MM.1S (cell line): ENCODE results near the gene PCCB.

ENCODE experiments used
- DNase-seq: peaks from one replicate; pipeline ENCODE4 v3.0.0-alpha.2; 2015
- H2AFZ ChIP-seq: fragments of 300-600 bp; sonication (generic); 2 replicates; pipeline ENCODE4 v1.6.0; 2016; ENCODE audit warnings: antibody characterized with exemption, low read length
- H3F3A ChIP-seq: fragments of 300-600 bp; sonication (generic); 2 replicates; pipeline ENCODE4 v1.6.1; 2016; ENCODE audit warnings: mild to moderate bottlenecking, antibody characterized with exemption, low read length, moderate library complexity, mixed read lengths; ENCODE audit not compliant: insufficient read depth
- H3K27ac ChIP-seq: fragments of 300-600 bp; sonication (generic); 2 replicates; pipeline ENCODE4 v1.5.1; 2016; ENCODE audit warnings: mild to moderate bottlenecking, low read length
- H3K27me3 ChIP-seq: fragments of 300-600 bp; sonication (generic); replicated peaks from 2 replicates; pipeline ENCODE4 v1.6.0; 2016; ENCODE audit warnings: low read length; ENCODE audit not compliant: insufficient read depth
- H3K36me3 ChIP-seq: fragments of 300-600 bp; sonication (generic); replicated peaks from 2 replicates; pipeline ENCODE4 v1.6.1; 2016; ENCODE audit warnings: mild to moderate bottlenecking, low read length, mixed read lengths; ENCODE audit not compliant: insufficient read depth
- H3K4me1 ChIP-seq: fragments of 300-600 bp; sonication (generic); 2 replicates; pipeline ENCODE4 v1.6.1; 2016; ENCODE audit warnings: low read length, mixed read lengths
- H3K4me2 ChIP-seq: fragments of 300-600 bp; sonication (generic); 2 replicates; pipeline ENCODE4 v1.6.0; 2016; ENCODE audit warnings: low read depth, low read length
- H3K4me3 ChIP-seq: fragments of 300-600 bp; sonication (generic); 2 replicates; pipeline ENCODE4 v1.5.1; 2016; ENCODE audit warnings: low read length, mixed read lengths
- H3K79me2 ChIP-seq: fragments of 300-600 bp; sonication (generic); 2 replicates; pipeline ENCODE4 v1.6.1; 2016; ENCODE audit warnings: mixed run types, low read length, mixed read lengths
- H3K9ac ChIP-seq: fragments of 300-600 bp; sonication (generic); 2 replicates; pipeline ENCODE4 v1.6.1; 2016; ENCODE audit warnings: low read length, mixed read lengths
- H3K9me2 ChIP-seq: fragments of 300-600 bp; sonication (generic); replicated peaks from 2 replicates; pipeline ENCODE4 v1.6.1; 2016; ENCODE audit warnings: mild to moderate bottlenecking, low read length, mixed read lengths; ENCODE audit not compliant: insufficient read depth
- H3K9me3 ChIP-seq: fragments of 300-600 bp; sonication (generic); replicated peaks from 2 replicates; pipeline ENCODE4 v1.6.1; 2016; ENCODE audit warnings: mild to moderate bottlenecking, low read length, mixed read lengths; ENCODE audit not compliant: insufficient read depth
- H4K20me1 ChIP-seq: fragments of 300-600 bp; sonication (generic); 2 replicates; pipeline ENCODE4 v1.6.1; 2016; ENCODE audit warnings: mild to moderate bottlenecking, low read length, moderate library complexity, mixed read lengths; ENCODE audit not compliant: insufficient read depth
- CTCF ChIP-seq: fragments of 300-600 bp; sonication (generic); IDR thresholded peaks from 2 replicates; pipeline ENCODE4 v1.5.1; 2016; ENCODE audit warnings: antibody characterized with exemption, low read length, mixed read lengths
- EZH2 ChIP-seq: fragments of 300-600 bp; sonication (generic); optimal IDR thresholded peaks from 2 replicates; pipeline ENCODE3; 2017; ENCODE audit warnings: low read depth, mild to moderate bottlenecking, antibody characterized with exemption, low read length, mixed read lengths
- EZH2phosphoT487 ChIP-seq: fragments of 300-600 bp; sonication (generic); IDR thresholded peaks from 2 replicates; pipeline ENCODE4 v1.6.1; 2018; ENCODE audit warnings: antibody characterized with exemption, low read length

The PCCB gene

GRCh38 chr3:136330900-136331299, 80.8 kb downstream of the PCCB start:
- no peaks in the 10 kb centered on the region for H4K20me1 ChIP-seq
- DNase-seq = no peak
- no peaks in the 10 kb centered on the region for H3K9me2 ChIP-seq
- H3K9me3 ChIP-seq = no peaks in the 10 kb centered on the region
- H2AFZ ChIP-seq = no peak overlapping the region
- H3K9ac ChIP-seq = no peak overlapping the region
- no peak overlapping the region for H3K4me2 ChIP-seq
- no peaks in the 10 kb centered on the region for H3K27me3 ChIP-seq
- no peak overlapping the region for H3K27ac ChIP-seq
- H3K79me2 ChIP-seq = no peaks in the 10 kb centered on the region
- no peak overlapping the region for H3K4me3 ChIP-seq
- no peaks in the 10 kb centered on the region for H3F3A ChIP-seq
- no peaks in the 10 kb centered on the region for H3K36me3 ChIP-seq
- TF ChIP-seq EZH2phosphoT487 = no peak
- TF ChIP-seq CTCF = no peak
- TF ChIP-seq EZH2 = no peak
- no peaks in the 10 kb centered on the region for H3K4me1 ChIP-seq

- no peaks in the 10 kb centered on the region for H3K27me3 ChIP-seq
- H3K4me3 ChIP-seq = no peak overlapping the region
- no peaks in the 10 kb centered on the region for H3F3A ChIP-seq
- H3K9ac ChIP-seq = no peak overlapping the region
- no peak overlapping the region for H3K27ac ChIP-seq
- no peaks in the 10 kb centered on the region for H3K9me3 ChIP-seq
- H3K4me2 ChIP-seq = no peak overlapping the region
- H3K79me2 ChIP-seq = no peaks in the 10 kb centered on the region
- no peaks in the 10 kb centered on the region for H3K9me2 ChIP-seq
- no peak overlapping the region for H2AFZ ChIP-seq
- TF ChIP-seq CTCF (no peak), EZH2 (no peak), EZH2phosphoT487 (no peak)
- H4K20me1 ChIP-seq = no peaks in the 10 kb centered on the region
- H3K36me3 ChIP-seq = no peaks in the 10 kb centered on the region
- peaks cover 6% of the 10 kb centered on the region; the same call in 1 of the 2 replicates for H3K4me1 ChIP-seq
- no peak for DNase-seq
Measured at GRCh38 chr3:136332302-136332701, 82.2 kb downstream of the PCCB start.

- H3F3A ChIP-seq = no peaks in the 10 kb centered on the region
- no peak overlapping the region for H3K9ac ChIP-seq
- H3K27me3 ChIP-seq = no peaks in the 10 kb centered on the region
- no peaks in the 10 kb centered on the region for H3K9me3 ChIP-seq
- H3K9me2 ChIP-seq = no peaks in the 10 kb centered on the region
- H4K20me1 ChIP-seq = no peaks in the 10 kb centered on the region
- DNase-seq = no peak
- H3K4me1 ChIP-seq = peaks cover 6% of the 10 kb centered on the region; the same call in 1 of the 2 replicates
- no peaks in the 10 kb centered on the region for H3K36me3 ChIP-seq
- no peak overlapping the region for H3K4me2 ChIP-seq
- H2AFZ ChIP-seq = no peak overlapping the region
- no peak overlapping the region for H3K4me3 ChIP-seq
- H3K27ac ChIP-seq = no peak overlapping the region
- TF ChIP-seq EZH2 = no peak
- no peak for TF ChIP-seq CTCF
- no peak for TF ChIP-seq EZH2phosphoT487
- no peaks in the 10 kb centered on the region for H3K79me2 ChIP-seq
Measured at GRCh38 chr3:136332776-136333175, 82.6 kb downstream of the PCCB start.
